ENCODE results near the gene PTGIS.
A peak's percentile ranks its signal among the peaks of the same experiment; 100 is the strongest.

The PTGIS gene

GRCh38 chr20:49557449-49557848 lies 10.5 kb downstream of the PTGIS start:
- in situ Hi-C loops (cut with HindIII; ENCODE audit: low pct_unique_long_range_greater_than_20kb, low sequenced_read_pairs) = no loop called here
- no peak for DNase-seq (ENCODE audit: low read depth in 1 of 2, low spot score in 1 of 2)
- TF ChIP-seq JUND (IDR thresholded peaks at IDR 0.05; ENCODE audit: low read depth) = no peak

- DNase-seq (ENCODE audit: low read depth in 1 of 2, low spot score in 1 of 2) = no peak
- no peak for TF ChIP-seq JUND (IDR thresholded peaks at IDR 0.05; ENCODE audit: low read depth)
- in situ Hi-C loops (cut with HindIII; ENCODE audit: low pct_unique_long_range_greater_than_20kb, low sequenced_read_pairs) = no loop called here
Observed at GRCh38 chr20:49556621-49557020, 11.3 kb downstream of the PTGIS start.

DNA sequence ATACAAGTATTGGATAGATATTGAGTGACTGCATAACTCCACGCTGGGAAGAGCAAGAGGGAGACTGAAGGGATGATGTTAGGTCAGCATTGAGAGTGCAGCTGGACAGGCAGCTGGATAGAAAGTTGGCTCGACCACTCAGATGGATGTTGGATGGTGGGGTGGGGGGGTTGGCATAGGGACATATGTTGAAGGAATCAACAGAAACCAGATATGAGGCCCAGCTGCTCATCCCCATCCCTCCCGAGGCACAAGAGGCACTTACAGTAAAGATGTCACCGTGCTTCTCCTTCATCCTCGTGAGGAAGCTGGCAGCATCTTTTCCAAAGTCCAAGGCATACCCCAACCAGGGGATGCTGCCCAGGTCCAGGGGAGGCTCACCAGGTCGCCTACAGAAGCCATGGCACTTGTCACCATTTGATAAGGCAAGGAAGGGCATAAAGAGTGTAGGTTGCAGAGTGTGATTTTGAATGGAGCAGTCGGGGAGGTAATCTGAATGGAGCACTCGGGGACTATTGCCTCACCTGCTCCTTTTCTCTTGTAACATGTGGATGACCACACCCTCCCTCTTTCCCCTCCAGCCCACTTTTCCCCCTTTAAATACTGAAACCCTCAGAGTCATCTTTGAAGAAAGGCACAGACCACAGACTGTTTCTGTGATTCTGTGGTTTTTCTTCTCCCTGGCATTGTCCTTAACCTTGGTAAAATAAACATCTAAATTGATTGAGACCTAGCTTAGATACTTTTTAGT lies 18.0 kb downstream of the PTGIS start:
- no peak for TF ChIP-seq JUND (IDR thresholded peaks at IDR 0.05; ENCODE audit: low read depth)
- in situ Hi-C loops (cut with HindIII; ENCODE audit: low pct_unique_long_range_greater_than_20kb, low sequenced_read_pairs) = no loop called here
- DNase-seq (ENCODE audit: low read depth in 1 of 2, low spot score in 1 of 2) = no peak

DNA sequence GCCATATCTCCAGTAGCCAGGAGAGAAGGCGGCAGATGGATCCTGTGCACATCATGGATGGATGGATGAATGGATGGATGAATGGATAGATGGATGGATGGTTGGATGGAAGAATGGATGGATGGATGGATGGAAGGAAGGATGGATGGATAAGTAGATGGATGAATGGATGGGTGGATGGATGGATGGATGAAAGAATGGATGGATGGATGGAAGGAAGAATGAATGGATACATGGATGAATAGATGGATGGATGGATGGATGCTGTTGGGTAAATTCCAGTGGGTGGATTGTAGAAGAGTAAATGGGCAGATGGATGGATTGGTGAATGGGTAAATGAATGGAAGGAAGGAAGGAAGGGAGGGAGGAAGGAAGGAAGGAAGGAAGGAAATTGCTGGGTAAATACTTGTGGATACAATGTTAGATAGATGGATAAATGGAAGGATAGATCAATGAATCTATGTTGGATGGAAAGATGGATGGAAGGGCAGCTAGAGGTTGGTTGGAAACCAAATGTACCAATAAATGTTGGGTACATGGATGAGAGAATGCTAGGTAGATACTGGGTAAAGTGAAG lies 19.5 kb downstream of the PTGIS start:
- no peak for TF ChIP-seq JUND (IDR thresholded peaks at IDR 0.05; ENCODE audit: low read depth)
- no peak for DNase-seq (ENCODE audit: low read depth in 1 of 2, low spot score in 1 of 2)
- in situ Hi-C loops (cut with HindIII; ENCODE audit: low pct_unique_long_range_greater_than_20kb, low sequenced_read_pairs) = no loop called here

GRCh38 chr20:49545572-49545971 lies 22.4 kb downstream of the PTGIS start:
- no peak for TF ChIP-seq JUND (IDR thresholded peaks at IDR 0.05; ENCODE audit: low read depth)
- DNase-seq (ENCODE audit: low read depth in 1 of 2, low spot score in 1 of 2) = peak in 1 of 2 experiments; percentile 25

GRCh38 chr20:49544535-49544934 lies 23.4 kb downstream of the PTGIS start:
- no peak for TF ChIP-seq JUND (IDR thresholded peaks at IDR 0.05; ENCODE audit: low read depth)
- in situ Hi-C loops (cut with HindIII; ENCODE audit: low pct_unique_long_range_greater_than_20kb, low sequenced_read_pairs) = no loop called here
- no peak for DNase-seq (ENCODE audit: low read depth in 1 of 2, low spot score in 1 of 2)

More at GRCh38 chr20:49545572-49545971, 22.4 kb downstream of the PTGIS start:
- in situ Hi-C loops (cut with HindIII; ENCODE audit: low pct_unique_long_range_greater_than_20kb, low sequenced_read_pairs) = no loop called here

DNA sequence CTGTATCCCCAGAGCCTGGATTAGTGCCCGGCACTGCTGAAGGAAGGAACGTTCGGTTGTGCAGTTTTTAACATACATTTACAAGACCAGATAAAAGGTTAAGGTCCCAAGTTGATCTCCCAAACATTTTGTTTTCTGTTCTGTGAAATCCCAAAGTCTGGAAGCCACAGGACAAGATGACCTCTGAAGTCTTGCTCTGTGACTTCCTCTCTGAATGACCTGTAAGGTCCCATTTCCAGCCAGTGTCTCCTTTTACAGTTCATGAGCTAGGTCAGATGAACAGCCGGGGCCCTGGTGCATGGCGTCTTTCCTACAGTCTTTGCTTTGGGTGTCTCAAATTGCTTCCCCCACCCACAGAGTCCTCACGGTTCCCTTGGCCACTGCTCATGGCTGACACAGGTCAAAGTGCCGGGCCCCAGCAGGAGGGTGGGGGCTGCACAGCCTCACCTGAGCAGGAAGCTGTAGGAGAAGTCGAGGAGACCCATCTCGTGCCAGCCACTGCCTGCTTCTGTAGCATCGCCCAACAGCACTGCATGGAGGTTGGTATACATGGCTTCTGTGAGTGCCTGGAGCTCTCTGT lies 24.0 kb downstream of the PTGIS start:
- in situ Hi-C loops (cut with HindIII; ENCODE audit: low pct_unique_long_range_greater_than_20kb, low sequenced_read_pairs) = no loop called here
- DNase-seq (ENCODE audit: low read depth in 1 of 2, low spot score in 1 of 2) = no peak
- TF ChIP-seq JUND (IDR thresholded peaks at IDR 0.05; ENCODE audit: low read depth) = no peak

DNA sequence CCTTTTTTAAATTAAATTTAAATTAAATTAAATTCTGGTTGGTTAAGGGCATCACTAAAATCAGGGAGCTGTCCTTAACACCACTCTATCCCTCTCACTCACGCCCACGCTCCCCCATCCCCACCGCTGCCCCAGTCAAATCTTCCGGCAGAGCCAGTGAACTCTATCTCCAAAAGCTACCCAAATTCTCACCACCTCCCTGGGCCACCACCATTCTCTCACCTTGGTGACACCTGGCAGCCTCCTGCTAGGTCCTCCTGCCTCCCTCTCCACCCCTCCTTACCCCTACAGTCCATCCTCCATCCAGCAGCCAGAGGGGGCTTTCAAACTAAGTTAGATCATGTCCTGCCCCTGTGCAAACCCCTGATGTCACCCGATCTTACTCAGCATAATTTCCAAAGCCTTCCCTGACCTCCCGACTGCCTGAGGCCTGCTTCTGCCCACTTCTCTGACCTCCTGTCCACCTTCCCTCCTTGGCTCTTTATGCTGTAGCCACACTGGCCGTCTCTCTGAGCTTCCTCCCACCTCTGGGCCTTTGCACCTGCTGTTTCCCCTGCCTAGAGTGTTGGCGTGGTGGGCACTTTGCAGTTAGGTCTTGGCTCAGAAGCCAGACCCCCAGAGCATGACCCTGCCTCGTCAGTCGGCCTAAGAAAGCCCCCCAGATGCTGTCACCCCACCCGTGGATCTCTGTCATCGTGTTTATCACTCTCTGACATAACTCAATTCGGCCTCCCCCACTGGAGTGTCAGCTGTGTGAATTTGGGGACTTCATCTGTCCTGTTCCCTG lies 24.7 kb downstream of the PTGIS start:
- in situ Hi-C loops (cut with HindIII; ENCODE audit: low pct_unique_long_range_greater_than_20kb, low sequenced_read_pairs) = no loop called here
- TF ChIP-seq JUND (IDR thresholded peaks at IDR 0.05; ENCODE audit: low read depth) = no peak
- DNase-seq (ENCODE audit: low read depth in 1 of 2, low spot score in 1 of 2) = no peak

DNA sequence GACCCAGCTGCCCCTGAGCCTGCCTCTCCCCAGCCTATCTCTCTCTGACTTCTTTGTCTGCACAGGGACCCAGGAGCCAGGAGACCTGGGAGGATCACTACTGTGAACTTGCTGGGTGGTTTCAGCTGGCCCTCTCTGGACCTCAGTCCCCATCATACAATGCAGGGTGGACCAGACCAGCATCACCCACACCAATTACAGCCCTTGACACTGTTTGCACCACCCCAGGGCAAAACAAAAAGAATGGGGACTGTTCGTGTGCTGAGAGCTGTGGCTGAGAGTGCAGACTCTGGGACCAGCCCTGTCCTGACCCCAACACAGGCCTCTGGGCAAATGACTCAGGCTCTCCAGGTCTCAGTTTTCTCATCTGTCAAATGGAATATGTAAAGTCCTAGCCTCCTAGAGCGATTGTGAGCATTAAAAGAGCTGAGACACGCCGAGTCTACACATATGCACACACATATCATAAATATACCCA lies 25.4 kb downstream of the PTGIS start:
- in situ Hi-C loops (cut with HindIII; ENCODE audit: low pct_unique_long_range_greater_than_20kb, low sequenced_read_pairs) = no loop called here
- DNase-seq (ENCODE audit: low read depth in 1 of 2, low spot score in 1 of 2) = no peak
- no peak for TF ChIP-seq JUND (IDR thresholded peaks at IDR 0.05; ENCODE audit: low read depth)

DNA sequence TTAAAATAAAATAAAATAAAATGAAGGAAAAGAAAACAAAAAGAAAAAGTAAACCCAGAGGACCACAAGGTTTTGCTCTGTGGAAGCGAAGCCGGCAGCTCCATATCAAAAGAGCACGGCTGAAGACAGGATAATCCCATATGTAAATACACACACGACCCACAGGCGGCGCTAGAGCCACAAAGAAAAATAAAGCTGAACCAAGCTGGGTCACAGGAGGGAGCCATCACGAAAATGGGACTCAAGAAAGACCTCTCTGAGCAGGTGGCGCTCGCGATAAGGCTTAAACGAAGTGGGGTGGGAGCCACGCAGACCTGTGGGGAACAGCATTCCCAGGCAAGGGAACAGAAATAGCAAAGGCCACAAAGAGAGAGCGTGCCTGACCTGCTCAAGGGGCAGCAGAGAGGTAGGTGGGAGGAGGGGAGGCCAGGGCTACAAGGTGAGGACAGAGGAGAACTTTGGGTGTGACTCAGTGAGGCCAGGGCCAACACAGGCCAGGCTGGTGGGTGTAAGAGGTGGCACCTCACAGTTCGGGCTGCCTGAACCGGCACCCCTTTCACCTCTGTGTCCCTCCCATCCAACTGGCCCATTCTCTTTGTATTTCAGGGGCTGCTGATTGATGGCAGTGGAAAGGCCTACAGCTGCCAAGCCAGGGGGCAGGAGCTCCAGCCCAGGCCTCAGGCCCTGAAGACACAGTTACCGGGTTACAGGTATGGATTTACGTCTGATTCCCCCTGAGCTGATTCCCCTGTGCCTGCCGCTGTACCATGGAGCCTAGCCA lies 26.0 kb downstream of the PTGIS start:
- TF ChIP-seq JUND (IDR thresholded peaks at IDR 0.05; ENCODE audit: low read depth) = no peak
- in situ Hi-C loops (cut with HindIII; ENCODE audit: low pct_unique_long_range_greater_than_20kb, low sequenced_read_pairs) = no loop called here
- DNase-seq (ENCODE audit: low read depth in 1 of 2, low spot score in 1 of 2) = peak; percentile 76 to 93

- no peak for TF ChIP-seq JUND (IDR thresholded peaks at IDR 0.05; ENCODE audit: low read depth)
- in situ Hi-C loops (cut with HindIII; ENCODE audit: low pct_unique_long_range_greater_than_20kb, low sequenced_read_pairs) = no loop called here
- no peak for DNase-seq (ENCODE audit: low read depth in 1 of 2, low spot score in 1 of 2)
Observed at GRCh38 chr20:49540687-49541435, 27.1 kb downstream of the PTGIS start.

Data from T47D (cell line).